HTR-8/SVneo (cell line): ENCODE results near the gene TTC13.

Experiments used
- DNase-seq: peaks from one replicate; pipeline ENCODE4 v3.0.0; 2011; ENCODE audit warnings: low spot score, mixed read lengths; ENCODE audit not compliant: insufficient read length
- FAIRE-seq: peaks from 2 replicates; lab custom pipeline; 2011; peaks lifted over from hg19 to GRCh38; lab: Jason Lieb, UNC

Gene TTC13

GRCh38 chr1:230858918-230859729 lies 119.5 kb downstream of the TTC13 start:
- peak; percentile 44 for DNase-seq
- FAIRE-seq: peak; percentile 55

GRCh38 chr1:230858236-230858820 lies 120.3 kb downstream of the TTC13 start:
- FAIRE-seq (no peak), DNase-seq (no peak)

GRCh38 chr1:230857822-230858221 lies 120.8 kb downstream of the TTC13 start:
- FAIRE-seq (no peak), DNase-seq (no peak)

- no peak for FAIRE-seq
- no peak for DNase-seq
Measured at GRCh38 chr1:230857077-230857476, 121.6 kb downstream of the TTC13 start.
